Eye (tissue), 1 donor: Measurements from ENCODE around the gene ADAMTS6.
A peak's percentile ranks its signal among the peaks of the same experiment; 100 is the strongest.
"Not testable (repeated sequence)": the region's sequence is repeated elsewhere in the genome, so short reads cannot be mapped to it uniquely, and the experiment has no call there.

ENCODE experiments used
- DNase-seq: peaks from one replicate; pipeline ENCODE4 v3.0.0-alpha.2; 2015

Gene ADAMTS6, protein sequence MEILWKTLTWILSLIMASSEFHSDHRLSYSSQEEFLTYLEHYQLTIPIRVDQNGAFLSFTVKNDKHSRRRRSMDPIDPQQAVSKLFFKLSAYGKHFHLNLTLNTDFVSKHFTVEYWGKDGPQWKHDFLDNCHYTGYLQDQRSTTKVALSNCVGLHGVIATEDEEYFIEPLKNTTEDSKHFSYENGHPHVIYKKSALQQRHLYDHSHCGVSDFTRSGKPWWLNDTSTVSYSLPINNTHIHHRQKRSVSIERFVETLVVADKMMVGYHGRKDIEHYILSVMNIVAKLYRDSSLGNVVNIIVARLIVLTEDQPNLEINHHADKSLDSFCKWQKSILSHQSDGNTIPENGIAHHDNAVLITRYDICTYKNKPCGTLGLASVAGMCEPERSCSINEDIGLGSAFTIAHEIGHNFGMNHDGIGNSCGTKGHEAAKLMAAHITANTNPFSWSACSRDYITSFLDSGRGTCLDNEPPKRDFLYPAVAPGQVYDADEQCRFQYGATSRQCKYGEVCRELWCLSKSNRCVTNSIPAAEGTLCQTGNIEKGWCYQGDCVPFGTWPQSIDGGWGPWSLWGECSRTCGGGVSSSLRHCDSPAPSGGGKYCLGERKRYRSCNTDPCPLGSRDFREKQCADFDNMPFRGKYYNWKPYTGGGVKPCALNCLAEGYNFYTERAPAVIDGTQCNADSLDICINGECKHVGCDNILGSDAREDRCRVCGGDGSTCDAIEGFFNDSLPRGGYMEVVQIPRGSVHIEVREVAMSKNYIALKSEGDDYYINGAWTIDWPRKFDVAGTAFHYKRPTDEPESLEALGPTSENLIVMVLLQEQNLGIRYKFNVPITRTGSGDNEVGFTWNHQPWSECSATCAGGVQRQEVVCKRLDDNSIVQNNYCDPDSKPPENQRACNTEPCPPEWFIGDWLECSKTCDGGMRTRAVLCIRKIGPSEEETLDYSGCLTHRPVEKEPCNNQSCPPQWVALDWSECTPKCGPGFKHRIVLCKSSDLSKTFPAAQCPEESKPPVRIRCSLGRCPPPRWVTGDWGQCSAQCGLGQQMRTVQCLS (N-terminal part only)

DNA sequence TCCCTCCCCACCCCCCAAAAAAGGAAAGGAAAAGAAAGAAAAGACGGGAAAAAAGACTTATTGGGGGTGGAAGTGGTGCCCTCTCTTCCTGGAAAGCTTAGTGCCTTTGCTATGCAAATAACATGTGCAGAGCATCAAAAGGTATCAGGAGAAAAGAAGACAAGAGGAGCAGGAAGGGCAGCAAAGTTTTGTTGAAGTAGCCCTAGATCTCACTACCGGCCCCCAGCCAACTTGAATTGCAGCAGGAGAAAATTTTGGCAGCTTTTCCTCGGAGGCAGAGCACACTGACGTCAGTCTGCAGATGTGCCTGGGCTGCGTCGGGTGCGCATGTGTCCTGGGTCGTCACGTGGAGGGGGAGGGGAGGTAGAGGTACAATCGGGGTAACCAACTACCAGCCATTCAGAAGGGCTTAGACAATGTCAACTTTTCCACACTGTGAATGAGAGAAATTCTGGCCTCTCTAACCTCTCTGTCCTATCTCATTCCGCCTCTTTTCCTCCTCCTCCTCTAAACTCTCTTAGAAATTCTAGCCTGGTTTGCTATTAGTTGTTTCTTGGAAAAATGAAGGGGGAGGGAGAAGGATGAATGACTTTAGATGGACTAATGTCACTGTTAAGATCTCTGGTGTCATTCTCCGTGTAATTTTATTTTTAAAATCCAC, at the start of gene ADAMTS6:
Gene ADAMTS6 (minus strand): TSS at position 286 of the 661 bp plus-strand sequence. CDS start 8,247 bp downstream, outside the sequence.
- peak; percentile 97 for DNase-seq

DNA sequence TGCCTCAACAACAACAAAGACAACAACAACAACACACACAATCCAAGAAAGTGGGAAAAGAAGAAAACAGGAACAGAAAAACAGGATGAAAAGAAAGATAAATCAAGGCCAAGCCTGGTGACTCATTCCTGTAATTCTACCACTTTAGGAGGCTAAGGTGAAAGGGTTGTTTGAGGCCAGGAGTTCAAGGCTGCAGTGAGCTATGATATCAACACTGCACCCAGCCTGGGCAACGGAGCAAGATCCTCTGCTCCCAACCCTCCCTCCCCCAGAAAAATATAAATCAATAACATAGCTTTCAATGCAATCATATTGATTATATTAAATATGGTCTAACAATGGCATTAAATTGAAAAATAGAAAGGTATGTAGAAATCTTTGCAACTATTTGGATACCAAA, 49.2 kb upstream of the ADAMTS6 start:
- no peak for DNase-seq

DNA sequence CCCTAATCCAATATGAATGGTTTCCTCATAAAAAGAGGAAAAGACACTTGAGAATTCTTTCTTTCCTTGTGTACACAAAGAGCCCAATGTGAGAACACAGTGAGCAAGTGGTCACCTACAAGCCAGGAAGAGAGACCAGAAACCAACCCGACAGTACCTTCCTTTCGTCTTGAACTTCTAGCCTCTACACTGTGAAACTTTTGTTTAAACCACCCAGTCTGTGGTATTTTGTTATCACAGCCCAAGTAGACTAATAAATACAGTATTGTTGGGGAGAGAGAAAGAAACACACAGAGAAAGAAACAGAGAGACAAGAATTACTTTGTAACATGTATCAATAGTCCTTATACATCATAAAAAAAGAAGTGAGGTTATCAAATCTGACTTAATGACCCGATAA, 44.0 kb upstream of the ADAMTS6 start:
- DNase-seq: no peak

DNA sequence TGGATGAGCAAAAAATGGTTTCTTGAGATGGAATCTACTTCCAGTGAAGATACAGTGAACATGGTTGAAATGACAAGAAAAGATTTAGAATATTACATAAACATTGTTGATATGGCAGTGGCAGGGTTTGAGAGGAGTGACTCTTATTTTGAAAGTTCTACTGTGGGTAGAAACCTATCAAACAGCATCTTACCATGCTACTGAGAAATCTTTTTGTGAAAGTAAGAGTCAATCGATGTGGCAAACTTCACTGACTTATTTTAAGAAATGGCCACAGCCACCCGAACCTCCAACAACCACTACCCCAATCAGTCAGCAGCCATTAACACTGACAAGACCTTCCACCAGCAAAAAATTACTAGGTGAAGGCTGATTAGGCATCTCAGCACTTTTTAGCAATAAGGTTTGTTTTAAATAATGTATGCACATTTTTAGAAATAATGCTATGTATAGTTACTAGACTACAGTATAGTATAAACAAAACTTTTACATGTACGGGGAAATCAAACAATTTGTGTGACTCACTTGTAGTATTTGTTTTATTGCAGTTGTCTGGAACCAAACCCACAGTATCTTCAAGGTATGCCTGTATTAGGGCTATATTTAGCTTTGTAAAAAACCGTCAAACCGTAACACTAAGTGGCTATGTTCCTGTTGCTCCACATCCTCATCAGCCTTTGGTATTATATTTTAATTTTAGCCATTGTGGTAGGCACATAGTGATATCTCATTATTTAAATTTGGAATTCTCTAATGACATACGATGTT, 30.6 kb upstream of the ADAMTS6 start:
- DNase-seq: no peak

DNA sequence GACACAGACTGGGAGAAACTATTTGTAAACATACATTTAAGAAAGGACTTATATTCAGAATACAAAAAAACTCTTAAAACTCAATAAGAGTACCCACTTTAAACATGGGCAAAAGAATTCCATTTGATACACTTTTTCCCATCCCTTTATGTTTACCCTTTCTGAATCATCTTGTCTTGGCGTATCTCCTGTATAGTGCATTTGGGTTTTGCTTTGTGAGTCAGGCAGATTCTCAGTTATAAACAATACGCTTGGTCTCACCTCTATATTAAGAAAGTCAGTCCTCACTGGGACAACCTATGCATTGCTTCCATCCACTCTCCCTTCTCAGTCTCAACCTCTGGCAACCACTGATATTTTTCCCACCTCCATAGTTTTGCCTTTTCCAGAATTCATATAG, 27.3 kb upstream of the ADAMTS6 start:
- no peak for DNase-seq

DNA sequence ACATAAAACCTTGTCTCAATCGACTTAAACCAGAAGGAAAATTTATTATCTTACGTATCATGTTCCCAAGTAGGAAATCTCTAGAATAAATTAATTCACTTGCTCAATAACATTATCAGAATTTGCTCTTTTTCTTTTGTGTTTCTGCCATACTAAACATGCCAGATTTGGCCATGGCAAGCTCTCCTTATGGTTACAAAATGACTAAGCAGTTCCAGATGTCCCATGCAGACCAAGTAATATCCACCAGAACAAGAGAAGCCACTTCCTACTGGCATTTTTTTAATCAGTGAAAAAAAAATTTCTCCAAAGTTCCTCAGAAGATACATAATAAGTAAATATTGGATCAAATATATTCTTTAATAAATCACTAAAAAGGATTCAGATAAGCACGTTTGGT, 25.2 kb upstream of the ADAMTS6 start:
- DNase-seq: peak; percentile 19

DNA sequence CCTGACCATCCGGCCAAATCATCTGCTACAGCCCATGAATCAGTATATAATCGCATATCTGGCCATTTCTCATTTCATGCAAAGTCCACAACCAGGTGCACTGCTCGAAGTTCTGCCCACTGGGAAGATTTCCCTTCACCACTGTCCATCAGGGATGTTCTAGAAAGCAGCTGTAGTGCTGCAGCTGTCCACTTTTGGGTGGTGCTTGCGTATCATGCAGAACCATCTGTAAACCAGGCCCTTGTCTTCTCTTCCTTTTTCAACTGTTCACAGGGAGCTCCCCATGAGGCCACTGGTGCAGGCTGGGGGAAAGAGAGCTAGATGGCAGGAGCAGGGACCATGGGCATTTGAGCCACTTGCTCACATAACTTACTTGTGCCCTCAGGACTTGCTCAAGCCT, 7.4 kb upstream of the ADAMTS6 start:
- no peak for DNase-seq

DNA sequence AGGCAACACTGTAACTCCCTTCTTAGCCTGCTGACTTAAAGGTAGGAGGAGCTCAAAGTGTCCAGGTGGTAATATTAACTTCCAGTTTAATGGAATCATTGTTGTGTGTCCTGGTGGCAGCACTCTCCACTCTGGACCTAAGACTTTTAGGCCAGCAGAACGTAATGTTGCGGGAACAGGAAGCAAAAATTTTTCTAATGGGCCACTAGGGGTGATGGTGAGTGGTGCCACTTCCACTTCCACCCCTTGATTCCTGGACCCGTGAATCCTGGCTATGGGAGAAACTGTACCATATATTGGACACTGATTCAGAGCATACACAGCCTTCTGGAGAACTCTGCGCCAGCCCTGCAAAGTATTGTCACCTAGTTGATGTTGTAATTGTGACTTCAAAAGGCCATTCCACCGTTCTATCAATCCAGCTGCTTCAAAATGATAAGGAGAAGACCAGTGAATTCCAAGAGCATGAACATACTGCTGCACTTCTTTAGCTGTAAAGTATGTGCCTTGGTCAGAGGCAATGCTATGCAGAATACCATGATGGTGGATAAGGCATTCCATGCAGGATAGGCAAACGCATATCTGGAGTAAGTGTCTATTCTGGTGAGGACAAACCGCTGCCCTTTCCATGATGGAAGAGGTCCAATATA, 6.4 kb upstream of the ADAMTS6 start:
- DNase-seq: not testable (repeated sequence)

DNA sequence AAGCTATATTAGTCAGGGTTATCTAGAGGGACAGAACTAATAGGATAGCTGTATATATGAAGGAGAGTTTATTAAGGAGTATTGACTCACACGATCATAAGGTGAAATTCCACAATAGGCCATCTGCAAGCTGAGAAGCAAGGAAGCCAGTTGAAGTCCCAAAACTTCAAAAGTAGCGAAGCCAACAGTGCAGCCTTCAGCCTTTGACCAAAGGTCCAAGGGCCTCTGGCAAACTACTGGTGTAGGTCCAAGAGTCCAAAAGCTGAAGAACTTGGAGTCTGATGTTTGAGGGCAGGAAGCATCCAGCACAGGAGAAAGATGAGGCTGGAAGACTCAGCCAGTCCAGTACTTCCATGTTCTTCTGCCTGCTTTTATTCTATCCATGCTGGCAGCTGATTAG, 5.1 kb upstream of the ADAMTS6 start:
- not testable (repeated sequence) for DNase-seq

DNA sequence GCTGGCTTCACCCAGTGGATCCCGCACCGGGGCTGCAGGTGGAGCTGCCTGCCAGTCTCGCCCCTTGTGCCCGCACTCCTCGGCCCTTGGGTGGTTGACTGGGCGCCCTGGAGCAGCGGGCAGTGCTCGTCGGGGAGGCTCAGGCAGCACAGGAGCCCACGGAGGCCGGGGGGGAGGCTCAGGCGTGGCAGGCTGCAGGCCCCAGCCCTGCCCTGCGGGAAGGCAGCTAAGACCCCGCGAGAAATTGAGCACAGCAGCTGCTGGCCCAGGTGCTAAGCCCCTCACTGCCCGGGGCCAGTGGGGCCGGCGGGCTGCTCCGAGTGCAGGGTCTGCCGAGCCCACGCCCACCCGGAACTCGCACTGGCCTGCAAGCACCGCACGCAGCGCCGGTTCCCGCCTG, 3.7 kb upstream of the ADAMTS6 start:
- no peak for DNase-seq

DNA sequence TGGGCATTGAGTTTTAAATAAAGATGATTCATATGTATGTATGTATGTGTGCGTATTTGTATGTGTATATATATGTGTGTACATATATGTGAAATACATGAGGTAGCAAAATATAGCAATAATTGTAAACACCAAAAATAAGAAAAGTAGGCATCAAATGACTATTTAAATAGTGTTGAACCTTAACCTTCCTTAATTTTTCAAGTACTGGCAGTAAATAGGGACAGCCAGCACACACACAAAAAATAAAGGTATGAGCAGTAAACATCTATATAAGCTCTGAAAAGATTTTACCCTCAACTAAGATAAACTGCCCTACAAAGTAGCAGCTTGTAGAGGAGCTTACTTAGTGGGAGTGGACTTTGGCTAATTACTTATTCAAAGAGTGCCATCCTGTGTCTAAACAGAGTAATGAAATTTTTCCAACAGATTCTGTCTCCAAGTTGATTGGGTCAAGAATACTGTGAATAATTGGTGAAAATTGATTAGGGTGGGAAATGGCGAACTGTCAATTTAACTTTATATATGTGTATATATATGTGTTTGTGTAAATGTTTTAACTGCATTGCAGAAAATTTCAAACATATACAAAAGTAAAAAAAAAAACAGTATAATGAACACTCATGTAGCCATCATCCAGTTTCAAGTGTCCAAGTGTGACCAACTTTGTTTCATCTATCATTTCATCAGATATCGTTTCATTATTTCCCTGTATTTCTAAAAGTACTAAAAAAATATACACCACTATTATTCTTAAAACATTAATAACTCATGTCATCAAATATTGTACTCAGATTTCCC, 2.0 kb upstream of the ADAMTS6 start:
- peak; percentile 75 for DNase-seq

DNA sequence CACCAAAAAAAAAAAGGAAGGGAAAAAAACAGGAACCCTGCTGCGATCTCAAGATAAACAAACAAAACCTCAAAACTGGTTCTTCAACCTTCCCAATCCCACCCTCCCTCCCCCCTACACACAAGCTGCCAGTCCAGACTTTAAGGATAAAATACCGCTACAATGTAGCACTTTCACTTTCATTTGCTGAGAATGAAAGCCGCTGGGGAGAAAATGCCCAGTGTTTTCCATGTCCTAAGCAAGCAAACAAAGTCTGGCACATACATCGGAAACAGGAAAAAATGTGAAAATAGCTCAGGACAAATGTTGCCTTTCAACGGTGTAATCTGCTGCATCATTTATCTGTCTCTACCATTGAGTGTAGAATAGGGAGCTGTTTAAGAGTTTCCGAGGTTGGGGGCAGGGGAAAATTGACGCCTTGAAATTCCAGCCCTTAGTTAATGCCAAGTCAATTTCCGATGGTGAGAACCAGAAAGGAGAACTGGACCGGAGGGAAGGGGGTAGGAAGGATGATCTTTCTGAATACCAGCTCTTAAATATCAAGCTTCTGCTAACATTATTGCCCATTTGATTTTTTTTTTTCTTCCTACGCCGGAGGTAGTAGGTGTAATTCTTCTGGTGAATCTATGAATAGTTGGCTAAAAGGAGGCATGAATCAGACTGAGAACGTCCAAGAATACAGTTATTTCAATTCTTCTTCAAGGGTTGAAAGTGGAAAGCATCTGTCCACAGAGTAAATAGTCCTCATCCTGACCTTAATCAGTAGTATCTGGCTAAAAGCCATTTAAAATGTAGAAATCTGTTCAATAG, 1.2 kb upstream of the ADAMTS6 start:
- peak; percentile 78 for DNase-seq

DNA sequence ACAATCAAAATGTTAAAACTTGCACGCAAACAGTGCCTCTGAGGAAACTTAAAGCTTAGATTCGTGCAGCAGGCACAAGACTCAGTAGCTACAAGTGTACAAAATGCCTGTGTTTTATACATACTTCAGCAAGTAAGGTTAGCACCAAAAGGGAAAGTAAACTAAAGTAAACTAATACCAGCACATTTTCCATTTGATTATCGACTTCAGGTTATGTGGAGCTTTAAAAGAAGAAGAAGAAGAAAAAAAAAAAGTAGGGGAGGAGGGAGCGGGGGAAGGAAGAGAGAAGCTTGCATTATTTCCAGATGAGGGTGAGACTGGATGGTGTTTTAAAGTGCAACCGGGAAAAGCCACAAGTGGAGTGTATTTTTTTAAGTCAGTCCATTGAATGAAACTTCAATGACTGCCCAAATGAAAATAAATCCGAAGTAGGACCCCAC, 596 bp upstream of the ADAMTS6 start:
- peak; percentile 83 for DNase-seq

DNA sequence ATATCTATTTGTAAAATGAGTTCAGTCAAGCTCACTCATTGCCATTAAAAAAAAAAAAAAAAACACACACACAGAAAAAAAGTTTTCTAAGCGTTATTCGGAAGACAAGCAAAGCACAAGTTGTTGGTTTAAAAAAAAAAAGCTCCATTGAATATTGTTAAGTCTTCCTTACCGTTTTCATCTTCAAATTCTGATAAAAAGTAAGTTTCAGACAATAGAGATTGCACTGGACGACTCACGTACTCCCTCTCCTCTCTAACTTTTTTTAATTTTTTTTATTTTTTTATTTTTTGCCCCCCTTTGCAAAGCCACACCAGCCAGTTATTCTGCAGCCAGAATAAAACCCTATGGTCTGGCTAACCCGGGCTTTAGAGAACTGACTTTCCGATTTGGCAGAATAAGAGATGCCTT, 544 bp downstream of the ADAMTS6 start:
- DNase-seq: no peak

DNA sequence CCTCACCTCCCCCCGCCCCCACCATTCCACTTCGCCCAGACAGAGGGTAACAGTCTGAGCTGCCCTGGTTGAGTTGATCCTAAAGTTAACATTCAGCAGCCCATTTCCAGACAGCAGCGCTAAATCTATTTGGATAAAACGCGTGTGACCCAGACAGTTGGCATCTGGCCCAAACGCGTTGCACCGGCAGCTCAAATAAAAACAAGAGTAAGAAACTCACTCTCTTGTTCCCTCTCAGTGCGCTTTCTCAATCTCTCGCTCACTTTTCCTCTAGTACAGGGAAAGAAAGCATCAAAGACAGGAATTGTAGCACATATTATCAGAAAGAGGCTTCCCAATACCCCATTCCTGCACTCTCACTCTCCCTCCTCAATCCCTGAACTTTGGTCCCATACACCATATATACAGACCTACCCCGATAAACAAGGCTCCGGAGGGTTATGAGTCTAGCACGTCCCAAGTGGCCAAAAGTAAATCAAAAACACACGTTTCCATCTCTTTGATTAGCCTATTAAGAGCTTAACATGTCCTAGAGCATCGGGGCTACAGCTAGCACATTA, 1.3 kb downstream of the ADAMTS6 start:
- peak; percentile 88 for DNase-seq

DNA sequence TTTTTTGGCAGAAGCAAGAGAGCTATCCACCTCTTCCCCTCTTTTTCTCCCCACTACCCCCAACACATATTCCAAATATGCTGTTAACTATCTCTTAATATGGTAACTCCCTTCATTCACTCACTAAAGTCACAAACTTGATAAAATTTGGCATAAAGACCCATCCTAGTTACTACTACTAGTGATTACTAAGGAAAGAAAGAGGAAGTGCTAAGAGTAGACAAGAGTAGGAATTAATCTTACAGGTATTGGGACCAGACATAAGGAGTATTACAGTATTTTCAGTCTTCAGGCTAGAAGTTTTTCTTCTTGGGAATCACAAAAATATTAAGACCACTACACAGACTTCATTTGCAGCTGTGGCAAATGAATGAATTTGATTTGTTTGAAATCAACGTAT, 2.2 kb downstream of the ADAMTS6 start:
- DNase-seq: no peak

DNA sequence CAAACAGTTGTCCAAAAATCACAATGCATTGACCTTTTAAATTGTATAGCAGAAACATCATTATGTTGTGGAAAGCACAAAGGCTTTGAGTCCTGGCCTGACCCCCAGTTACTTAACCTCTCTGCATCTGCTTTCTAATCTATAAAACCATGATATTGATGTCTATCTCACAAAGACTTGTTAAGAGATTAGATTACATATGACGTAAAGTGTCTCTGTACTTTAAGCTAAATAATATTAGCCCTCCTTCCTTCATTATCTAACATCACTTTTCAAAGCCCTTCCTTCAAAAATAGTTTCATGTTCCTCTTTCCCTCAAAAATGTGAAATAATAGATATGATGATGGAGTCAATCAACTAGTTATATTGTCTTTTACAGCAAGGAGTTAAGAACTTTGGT, 3.4 kb downstream of the ADAMTS6 start:
- no peak for DNase-seq

DNA sequence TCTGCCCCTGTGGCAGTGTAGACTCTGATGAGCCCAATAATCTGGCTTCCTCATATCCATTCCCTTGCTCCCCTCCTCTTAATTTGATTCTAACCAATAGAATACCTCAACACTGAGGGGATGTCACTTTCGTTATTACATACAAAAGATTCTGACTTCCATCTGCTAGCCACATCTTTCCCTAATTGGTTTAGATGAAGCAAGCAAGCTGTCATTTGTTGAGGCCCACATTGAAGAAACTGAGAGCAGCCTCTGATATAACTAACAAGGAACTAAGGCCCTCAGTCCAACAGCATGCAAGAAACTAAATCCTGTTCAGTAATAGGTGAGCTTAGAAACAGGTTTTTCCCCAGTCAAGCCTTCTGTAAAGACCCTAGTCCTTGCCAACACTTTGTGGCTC, 5.8 kb downstream of the ADAMTS6 start:
- no peak for DNase-seq

DNA sequence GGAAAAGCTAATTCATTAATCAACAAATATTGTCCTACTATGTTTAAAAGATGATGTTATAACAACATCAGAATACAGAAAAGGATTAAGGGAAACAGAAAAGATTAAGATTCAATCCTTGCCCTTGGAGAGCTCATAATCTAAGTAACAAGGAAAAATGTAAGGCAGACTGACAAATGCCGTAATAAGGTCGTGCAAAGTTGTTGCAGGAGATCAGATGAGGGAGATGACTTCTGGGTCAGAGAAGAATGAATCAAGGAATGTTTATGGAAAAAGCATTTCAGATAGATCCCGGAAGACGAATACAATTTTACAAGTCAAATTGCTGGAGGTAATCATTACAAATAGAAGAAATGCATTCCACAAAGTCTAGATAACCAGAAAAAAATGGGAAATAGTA, 6.4 kb downstream of the ADAMTS6 start:
- no peak for DNase-seq
